Germinal center (tissue), 1 donor: ENCODE results near the gene UAP1L1.

Experiments
- DNase-seq: peaks from one replicate; pipeline ENCODE4 v3.0.0; 2012; ENCODE audit warnings: mixed read lengths, low spot score

Gene UAP1L1

DNA sequence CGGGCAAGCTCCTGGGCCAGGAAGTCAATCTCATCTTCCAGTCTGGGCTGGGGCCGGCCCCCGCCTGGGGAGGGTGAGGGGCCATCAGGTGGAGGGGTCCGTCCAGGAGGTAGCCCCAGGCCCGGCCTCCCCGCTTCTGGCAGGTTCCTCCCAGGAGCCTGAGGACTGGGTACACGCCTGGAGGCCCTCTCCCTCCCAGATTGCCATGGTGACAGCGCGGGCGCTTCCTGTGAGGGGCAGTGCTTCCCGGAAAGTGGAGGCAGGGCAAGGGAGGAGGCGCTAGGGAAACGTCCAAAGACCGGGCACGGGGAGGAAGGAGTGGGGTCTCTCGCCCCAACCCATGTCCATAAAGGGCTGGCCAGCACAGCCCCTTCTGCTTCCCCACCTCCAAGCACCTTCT lies 36.2 kb upstream of the UAP1L1 start:
- DNase-seq, result no peak

DNA sequence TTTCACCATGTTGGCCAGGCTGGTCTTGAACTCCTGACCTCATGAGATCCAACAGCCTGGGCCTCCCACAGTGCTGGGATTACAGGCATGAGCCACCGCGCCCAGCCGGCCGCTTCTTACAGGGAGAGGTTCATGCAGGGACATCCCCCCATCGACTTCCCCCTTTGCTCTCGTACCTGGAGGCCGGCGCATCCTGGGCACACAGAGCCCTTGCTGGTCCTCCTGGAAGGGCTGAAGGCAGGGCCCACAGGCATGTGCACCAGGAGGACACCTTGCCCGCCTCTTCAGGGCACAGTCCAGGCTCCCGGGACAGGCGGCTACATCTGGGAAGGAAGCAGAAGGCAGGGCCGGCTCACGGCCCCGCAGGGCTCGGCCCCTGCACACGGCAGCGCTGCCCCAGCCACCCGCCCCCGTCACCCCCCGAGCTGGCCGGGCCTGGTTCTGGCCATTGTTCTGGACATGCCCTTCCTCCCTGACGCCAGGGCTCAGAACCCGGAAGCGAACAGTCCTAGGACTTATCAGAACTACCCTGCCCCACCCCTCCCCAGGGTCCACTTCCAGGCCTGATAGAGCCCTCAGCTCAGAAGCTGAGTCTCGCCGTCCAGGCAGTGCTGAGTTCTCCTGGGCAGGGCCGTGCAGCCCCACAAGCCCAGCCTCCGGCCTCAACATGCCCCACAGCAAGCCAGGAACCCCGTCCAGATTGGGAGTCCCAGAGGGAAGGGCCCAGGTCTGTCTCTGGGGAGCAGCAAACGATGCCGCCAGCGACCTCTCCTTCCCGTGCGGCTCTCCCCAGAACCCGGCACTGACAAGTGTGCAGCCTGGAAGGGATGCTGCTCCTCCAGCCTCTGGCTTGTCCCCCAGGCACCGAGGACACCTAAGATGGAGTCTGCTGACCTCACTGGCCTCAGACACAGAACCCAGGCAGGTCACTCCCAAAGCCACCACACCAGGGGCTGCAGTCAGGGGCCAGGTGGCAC lies 34.3 kb upstream of the UAP1L1 start:
- DNase-seq, result no peak

DNA sequence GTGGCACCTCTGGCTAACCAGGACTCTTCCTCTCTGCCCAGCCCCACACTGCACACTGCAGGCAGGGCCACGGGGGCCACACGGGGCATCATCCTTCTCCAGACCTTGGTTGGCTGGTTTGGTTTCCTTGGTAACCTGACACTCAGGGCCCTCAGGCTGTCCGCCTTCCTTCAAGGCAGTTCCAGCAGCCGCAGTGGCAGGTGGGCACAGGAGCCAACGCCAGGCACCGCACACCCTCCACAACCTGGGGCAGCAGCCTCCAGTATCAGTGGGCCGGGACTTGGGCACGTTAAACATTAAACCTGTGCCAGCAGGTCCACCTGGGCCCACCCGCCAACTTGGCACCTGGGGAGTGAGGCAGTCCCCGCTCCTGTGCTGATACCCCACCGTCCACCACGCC lies 33.3 kb upstream of the UAP1L1 start:
- DNase-seq, result no peak

DNA sequence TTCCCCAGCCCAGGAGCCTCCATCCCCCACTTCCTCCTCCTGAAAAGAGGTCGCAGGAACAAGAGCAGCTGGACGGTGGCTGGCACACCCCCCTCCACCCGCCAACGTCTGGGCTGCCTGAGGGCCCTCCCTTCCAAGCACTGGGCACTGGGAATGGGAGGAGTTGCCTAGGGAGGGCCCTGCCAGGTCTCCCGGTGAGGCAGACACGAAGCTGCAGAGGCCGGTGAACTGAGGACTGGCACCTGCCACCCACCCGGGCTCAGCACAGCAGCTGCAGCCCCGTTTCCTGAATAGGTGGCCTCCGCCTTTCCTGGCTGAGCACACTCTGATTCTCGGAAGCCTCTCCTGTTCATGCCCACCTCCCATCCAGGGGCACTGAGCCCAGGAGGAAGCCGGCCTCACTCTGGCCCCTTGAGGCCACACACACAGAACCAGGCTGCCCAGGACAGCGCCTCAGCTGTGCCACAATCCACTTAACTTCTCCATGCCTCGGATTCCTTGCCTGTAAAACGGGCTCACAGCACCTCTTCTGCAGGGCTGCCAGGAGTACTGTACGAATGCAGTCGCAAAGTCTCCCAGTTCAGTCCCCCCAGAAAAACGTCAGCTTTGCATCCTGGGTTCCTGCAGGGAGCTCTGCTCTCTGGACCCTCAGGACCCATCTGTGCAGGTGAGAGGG lies 32.7 kb upstream of the UAP1L1 start:
- no peak for DNase-seq

DNA sequence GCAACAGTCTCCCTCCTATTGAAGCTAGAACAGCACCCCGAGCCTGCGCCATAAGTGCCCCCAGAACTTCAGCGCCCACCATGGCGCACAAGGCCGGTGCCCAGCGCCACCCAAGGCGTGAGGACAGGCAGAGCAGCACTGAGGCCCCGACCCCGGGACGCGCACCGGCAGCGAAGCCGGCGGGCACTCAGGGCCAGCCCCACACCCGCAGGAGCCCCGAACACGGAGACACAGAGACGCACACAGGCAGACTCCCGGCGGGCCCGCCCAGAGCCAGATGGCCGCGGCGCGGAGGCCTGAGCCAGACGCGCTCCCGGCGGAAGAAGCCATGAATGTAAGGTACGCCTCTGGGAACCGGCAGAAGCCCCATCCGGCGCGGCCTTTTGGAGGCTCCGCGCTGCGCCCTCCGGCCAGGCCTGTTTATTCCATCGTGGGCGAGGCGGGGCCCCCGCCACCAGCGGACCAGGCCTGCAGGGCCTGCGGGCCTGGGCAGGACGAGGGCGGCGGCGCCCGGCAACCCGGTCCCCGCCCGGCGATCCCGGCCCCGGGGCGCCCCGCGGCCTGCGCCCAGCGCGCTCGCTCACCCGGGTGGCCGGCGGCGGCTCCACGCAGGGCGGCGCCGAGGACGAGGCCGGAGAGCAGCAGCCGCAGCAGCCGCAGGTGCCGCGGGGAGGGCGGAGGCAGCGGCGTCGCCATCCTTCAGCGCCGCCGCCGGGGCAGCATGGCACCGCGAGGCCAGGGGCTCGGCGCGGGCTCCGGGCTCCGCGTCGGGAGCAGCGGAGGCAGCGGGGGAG lies 31.8 kb upstream of the UAP1L1 start:
- no peak for DNase-seq

DNA sequence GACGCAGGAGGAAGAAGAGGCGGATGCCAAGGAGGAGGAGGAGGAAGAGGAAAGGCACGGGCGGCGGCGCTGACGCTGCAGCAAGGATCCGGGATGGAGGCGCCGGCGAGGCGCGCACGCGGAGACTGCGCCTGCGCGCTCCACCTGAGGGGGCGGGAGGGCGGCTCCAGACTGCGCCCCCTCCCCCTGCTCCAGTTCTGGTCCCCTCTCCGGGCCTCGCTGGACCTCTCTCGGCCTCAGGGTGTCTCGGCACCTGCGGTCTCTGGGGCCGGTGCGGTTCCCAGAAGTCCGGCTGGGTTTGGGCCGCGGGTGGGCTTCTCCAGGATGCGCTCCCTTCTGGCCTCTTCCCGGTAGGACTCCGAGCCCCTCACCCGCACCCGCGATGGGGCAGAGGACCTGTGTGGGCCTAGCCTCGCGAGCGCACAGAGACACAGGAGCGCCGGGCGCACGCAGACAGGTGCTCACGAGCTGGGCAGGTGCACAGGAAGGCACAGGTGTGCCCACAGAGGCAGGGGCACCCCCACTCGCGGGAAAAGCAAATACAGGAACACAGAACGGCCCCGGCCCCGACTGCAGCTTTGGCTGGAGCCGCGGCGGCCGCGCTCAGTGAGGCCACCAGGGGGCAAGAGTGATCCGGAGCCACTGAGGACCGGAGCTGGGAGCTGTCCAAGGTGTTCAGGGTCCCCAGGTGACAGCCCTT lies 31.1 kb upstream of the UAP1L1 start, which contains the start of gene NPDC1:
TSS of gene NPDC1 (minus strand) at position 90 of the 700 bp plus-strand sequence. CDS start 188 bp downstream, outside the sequence.
- DNase-seq, result peak; percentile 90

DNA sequence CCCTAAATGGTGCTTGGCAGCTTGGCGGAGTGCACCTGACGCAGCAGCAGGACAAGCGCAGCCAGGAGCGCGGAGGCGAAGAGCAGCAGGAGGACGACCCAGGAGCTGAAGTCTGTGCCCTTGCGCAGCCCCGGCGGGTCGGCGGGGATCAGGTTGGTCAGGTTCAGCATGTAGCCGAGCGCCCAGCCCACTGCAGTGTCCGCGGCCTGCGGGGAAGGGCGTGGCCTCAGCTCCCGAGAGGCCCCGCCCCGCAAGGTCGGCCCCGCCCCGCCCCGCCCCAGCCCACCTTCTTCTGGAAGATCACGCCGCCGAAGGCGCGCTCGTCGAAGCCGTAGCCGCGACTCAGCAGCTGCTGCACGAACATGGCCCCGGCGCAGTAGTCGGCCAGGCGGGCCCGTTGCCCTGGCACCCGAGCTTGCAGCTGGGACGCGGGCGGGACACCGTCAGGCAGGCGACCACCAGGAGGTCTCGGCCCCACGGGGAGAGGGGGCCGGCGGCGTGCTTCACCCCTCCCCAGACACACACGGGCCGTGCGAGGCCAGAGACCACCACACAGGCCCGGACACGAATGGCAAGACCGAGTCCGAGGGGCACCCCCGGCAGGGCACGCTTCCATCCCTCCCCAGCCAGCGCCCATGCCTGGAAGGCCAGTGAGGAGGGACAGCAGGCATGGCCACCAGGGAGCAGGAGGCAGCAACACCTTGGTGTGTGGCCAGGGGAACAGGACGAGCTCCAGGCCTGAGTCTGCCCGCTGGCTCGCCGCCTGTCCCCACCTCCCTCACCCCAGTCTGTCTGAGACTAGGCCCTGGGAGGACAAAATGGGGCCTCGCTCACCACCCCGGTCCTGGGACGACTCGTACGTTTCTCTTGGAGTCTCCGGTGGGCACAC lies 28.4 kb upstream of the UAP1L1 start:
- no peak for DNase-seq

DNA sequence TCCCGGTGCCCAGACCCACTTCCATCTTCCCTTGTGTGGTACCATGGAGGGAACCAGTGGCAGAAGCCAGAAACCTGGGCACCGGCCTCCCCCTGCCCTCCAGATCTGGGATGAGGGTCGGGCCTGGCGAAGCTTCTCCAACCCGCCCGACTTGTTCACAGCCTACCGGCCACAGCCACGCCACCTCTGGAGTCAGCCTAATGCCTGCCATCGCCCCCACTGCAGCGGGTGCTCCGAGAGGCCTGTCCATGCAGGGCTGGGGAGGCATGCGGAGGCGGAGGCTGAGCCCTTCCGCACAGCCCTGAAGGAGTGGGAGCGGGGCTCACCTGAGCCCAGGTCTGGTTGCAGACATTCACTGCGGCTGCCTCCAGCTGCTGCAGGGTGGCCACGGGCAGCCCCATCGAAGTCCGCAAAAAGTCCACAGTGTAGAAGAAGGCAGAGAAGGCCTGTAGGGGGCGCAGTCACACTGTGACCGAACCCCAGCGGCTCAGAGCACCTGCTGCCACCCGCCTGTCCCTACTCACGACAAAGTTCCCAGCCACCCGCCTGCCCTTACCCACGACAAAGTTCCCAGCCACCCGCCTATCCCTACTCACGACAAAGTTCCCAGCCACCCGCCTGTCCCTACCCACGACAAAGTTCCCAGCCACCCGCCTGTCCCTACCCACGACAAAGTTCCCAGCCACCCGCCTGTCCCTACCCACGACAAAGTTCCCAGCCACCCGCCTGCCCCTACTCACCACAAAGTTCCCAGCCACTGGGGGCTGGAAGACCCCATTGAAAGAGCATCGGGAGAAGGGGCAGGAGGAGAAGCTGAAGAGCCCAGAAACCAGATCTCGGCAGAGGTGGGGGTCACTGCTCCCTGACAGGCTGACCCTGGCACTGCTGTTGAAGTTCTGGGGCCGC lies 27.5 kb upstream of the UAP1L1 start:
- no peak for DNase-seq

DNA sequence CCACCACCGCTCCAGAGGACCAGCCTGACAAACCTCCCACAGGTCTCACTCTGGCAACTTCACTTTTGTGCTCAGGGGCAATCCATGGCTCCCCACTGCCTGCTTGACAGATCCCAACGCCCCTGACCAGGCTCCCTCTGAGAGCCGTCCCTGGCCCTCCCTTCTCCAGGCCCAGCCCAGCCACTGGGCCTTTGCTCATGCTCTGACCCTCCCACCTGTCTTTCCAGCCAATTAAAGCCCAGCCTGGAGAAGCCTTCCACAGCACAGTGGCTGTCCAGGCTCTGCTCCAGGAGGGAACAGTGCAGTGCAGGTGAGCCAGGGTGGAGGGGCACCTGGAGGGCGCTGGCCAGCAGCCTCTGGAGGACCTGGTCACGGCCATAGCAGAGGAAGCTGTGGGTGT lies 26.7 kb upstream of the UAP1L1 start:
- no peak for DNase-seq

DNA sequence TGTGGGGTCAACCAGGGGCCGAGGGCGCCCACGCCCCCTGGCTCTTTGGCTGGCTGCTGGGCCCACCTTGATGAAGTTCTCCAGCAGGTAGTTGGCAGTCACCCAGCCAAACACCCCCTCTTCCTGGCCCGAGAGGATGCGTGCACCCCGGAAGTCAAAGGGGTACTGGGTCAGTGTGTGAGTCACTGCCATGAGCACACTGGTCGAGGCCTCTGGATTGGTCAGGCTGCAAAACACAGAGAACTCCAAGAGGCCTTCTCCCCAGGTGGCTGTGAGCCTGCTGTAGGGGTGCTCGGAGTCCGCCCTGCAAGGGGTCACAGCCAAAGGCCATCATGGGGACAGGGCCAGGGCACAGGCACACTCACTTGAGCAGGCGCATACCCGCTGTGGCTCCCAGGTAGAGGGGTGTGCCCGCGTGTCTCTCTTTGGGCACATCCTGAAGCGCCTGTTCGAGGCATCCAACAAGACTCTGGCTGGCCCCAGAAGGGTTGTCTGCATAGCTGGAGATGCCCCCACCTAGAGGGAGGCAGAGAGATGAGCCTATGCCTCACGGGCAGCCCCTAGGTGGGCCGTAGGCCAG lies 26.1 kb upstream of the UAP1L1 start:
- no peak for DNase-seq

DNA sequence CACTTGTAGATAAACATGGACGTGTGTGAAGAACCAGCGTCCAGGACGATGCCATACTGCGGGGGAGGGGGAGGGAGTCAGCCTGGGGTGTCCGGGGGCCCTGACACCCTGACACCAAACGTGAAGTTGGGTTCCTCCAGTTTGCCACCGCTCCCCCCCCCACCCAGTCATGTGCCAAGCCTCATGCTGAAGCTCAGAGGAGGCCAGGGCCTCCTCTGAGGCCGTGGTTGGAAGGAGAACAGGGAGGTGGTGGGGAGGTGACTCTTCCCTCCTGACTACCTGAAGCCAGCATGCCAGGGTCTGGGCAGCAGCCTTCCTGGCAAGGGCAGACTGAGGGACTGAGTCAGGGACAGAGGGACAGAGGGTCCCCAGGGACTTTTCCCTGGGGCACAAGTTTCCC lies 25.0 kb upstream of the UAP1L1 start:
- no peak for DNase-seq

DNA sequence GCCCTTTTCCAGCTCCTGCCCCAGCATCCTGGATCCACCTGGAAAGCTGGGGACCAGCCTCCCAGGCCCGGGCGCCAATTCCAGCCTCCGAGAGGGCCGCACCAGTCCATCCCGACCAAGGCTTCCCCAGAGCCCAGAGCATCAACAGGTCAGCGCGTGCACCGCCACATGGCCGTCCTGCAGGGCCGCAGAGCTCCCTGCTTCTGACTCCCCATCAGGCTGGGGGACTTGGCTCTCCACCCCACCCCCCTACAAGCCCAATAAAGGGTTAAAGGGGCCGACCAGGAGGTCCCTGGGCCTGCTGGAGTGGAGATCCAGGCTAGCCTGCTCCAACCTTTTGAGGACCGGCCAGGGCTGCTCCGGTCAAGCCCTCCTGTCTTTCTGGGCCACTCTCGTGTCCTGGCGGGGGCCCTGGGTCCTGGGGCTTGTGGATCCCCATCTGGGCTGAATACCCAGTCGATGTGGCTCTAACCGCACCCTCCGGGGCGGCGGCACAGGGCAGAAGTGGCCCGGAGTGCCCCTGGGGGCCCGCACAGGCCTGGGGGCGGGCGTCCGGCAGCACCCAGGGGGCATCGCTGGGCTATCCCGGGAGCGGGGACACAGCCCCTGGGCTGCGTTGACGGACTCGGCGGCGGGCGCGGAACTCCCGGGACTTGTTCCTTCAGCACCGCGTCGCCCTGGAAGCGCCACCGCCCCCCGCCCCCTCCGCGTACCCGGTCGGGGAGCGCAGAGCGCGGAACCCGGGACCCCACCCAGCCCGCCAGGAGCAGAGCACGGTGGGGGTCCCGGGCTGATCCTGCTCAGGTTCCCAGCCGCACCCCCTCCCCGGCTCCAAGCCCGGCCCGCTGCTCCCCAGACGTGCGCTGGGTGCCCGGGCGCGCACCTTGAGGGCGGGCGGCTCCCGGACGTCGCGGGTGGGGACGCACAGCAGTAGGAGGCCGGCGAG lies 24.0 kb upstream of the UAP1L1 start:
- DNase-seq, result no peak

DNA sequence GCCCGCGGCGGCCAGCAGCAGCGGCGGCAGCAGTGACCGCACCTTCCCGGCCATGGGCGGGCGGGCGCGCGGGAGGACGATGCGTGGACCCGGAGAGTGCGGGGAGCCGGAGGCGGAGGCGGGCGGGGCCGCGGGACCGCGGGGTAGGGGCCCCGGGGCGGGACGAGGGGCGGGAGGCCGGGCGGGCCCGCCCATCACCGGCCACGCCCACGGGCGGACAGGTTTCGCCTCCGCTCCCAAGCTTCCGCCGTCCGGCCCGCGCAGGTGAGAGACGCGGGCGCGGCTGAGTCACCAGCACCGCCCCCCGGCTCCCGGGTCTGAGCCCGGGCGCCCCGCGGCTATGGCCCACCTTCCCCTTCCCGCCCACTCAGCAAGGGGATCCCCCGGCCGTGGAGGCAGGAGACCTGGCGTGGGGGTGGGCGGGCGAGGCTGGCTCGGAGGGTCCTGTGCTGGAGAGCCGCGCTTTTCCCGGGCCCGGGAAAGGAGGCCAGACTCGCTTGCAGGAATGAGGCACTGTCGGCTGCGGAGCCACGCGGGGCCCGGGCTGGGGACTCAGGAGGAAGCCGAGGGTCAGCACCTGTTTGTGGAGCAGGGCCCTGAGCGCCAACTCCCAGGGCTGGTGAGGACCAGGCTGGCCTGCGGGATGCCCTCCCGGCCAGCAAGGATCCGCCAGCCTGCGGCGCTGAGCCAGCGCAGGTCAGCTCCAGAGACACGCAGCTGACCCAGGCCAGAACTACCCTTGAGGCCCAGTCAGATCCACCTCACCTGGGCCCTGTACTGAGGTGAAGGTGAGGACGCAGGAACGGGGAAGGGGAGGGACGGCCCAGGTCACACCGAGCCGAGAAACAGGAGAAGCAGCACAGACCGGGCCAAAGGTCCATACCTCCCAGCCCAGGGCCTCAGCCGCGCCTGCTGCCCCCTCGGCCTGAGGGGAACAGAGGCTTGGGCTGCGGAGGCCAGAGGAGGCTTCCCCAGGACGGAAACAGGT lies 23.1 kb upstream of the UAP1L1 start, which contains the start of gene ENTPD2:
TSS of gene ENTPD2 (minus strand) at position 118 of the 988 bp plus-strand sequence. CDS start at position 54, 64 bp downstream.
- peak; percentile 62 for DNase-seq

DNA sequence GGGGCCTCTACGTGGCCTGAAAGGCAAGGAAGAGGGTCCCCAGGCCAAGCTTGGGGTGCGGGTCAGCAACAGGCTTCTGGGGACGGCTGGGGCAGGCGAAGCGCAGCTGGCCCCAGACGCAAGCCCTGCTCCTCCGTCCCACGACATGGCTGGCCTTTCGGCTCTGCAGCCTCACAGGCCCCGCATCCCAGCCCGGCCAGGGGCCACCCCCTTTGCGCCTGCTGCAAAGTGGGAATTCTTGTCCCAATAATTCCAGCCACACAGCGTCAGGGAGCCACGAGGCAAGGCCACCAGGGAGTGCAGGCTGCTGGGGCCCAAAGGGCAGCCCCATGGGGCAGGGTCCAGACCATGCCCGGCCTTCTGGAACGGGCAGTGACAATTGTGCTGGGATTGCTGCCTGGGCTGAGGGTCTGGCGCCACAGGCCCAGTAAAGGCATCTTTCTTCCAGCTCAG lies 22.4 kb upstream of the UAP1L1 start:
- DNase-seq, result no peak

DNA sequence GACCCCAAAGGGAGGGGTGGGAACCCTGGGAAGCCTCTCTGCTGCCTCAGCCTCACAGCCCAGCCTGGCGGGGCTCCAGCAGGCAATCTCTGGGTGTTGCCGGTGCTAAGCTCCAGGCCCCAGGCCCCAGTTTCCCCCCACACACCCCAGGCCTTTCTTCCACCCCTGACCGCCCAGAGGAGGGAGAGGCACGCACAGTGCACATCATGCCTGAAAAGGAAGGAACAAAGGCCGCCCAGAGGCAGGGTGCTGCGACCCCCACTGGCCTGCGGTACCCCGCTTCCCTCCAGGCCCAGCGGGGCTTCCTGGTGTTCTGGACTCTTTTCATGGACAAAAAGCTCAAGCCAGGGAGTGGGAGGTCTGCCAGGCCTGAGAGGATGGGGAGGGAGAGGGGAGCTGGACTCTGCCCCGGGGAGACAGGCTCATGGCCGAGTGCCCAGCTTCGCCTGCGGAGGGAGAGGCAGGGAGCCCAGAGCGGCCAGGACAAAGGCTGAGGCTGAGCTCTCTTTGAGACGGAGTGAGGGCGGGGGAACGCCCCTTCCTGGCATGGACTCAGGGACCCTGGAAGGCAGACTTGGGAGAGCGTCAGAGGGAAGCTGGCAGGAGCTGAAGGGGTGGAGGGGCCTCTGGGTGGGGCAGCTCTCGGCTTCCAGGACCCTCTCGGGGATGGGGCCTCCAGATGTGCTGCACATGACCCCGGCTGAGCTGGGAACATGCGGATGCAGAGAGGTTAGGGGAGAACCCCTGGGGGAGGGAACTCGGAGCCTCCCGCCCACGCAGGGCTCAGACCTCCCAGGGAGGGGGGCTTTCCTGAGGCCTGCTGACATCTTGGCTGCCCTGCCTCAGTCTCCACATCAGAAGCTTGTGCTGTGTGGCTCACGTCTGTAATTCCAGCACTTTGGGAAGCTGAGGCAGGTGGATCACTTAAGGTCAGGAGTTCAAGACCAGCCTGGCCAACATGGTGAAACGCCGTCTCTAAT lies 21.6 kb upstream of the UAP1L1 start:
- DNase-seq, result no peak
